CD4-positive, alpha-beta T cell treated with Interleukin-15 for 4 hours (primary cell): ENCODE measurements around the gene OR4D9.
"Not testable (repeated sequence)": the region's sequence is repeated elsewhere in the genome, so short reads cannot be mapped to it uniquely, and the experiment has no call there.

Experiments
- DNase-seq: peaks from one replicate; pipeline ENCODE4 v3.0.0-alpha.2; 2020; ENCODE audit warnings: low spot score

OR4D9 gene

GRCh38 chr11:59510941-59511589, at the start of gene OR4D9:
Gene OR4D9 (plus strand): TSS chr11:59511539. CDS start chr11:59514913, 3,374 bp downstream.
- no peak for DNase-seq

GRCh38 chr11:59463190-59463641, 48.1 kb upstream of the OR4D9 start:
- no peak for DNase-seq

DNA sequence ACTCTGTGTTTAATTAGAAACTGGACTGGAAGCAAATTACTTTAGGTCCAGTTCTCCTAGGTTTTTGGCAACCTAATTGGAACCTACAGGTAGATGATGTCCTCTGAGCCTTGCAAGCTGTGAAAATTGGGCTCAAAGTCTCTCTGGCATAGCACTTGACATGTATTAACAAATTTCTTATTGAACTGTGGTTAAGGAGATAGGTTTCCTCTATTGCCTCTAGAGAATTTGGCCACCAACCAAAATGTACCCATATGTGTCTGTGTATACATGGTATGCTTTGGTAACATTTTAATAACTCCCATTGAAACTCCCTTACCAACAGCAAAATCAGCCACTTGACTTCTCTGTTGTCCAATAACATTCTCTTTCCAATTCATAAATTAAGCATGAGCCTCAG, 38.3 kb upstream of the OR4D9 start, which contains the start of gene OR4D10:
Gene OR4D10, plus strand, starts transcription at position 301 of the 400 bp plus-strand sequence. CDS start 4,115 bp downstream, outside the sequence.
- DNase-seq: no peak

DNA sequence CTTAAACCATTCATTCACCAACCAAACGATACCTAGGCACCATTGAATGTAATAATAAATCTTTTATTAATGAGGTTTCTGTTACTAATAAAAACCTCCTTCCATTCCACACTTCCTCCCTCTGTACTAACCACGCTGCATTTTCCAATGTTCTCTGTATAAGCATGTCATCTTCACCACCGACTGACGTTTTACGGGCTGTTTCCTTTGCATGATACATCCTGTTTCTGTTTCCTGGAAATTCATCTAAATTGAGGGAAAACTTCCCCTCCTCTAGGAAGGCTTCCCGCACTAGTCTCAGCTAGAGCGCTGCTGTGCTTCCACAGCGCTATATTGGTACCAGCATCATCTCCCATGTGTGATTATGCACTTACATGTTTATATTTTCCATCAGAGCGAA, 36.2 kb upstream of the OR4D9 start:
- DNase-seq: no peak

- DNase-seq: no peak
Measured at GRCh38 chr11:59479906-59480305, 31.4 kb upstream of the OR4D9 start.

DNA sequence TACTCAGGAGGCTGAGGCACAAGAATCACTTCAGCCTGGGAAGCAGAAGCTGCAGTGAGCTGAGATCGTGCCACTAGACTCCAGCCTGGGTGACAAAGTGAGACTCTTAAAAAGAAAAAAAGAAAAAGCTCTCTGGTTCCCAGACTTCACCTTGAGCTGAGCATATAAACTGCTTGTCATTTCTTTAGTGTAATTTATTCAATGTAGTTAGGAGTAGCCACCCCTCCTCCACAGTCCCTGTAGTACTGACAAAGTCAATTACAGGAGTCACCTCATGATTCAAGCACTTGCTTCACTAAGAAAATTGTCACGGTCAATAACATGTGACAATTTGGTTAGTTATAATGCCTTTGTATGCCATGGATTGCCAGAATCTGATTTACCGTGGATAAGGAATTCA, 31.0 kb upstream of the OR4D9 start:
- DNase-seq: no peak

DNA sequence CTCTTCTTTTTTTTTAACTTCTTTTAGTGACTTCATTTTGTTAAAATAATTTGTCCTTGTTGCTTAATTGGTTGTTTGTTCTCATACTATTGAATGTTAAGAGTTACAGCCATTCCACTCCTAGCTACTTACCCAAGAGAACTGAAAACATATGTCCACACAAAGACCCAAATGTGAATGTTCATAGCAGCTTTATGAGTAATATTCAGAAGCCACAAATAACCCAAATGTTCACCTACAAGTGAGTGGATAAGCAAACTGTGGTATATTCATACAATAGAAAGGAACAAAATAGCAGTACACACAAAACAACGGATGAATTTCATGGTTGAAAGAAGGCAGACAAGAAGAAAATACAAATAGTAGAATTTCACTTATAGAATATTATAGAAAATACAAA, 9.4 kb upstream of the OR4D9 start:
- no peak for DNase-seq

DNA sequence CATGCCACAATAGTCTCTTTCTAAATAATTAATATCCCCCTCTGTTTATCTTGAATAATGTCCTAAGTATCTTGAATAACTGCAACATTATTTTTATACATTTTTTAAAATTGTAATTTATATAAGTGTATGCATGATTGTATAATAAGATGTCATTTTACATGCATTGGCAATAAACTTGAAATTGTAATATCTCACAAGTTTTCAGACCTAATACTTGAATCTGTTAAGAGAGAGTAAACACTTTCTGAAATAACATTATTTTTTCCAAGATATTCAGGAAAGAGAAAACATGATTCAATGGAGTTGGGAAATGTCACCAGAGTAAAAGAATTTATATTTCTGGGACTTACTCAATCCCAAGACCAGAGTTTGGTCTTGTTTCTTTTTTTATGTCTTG, 8.1 kb upstream of the OR4D9 start, which contains the start of gene OR4D11:
Gene OR4D11, plus strand, starts transcription at position 301 of the 400 bp plus-strand sequence. Its CDS starts 0 bp downstream, at position 301.
- DNase-seq: no peak

DNA sequence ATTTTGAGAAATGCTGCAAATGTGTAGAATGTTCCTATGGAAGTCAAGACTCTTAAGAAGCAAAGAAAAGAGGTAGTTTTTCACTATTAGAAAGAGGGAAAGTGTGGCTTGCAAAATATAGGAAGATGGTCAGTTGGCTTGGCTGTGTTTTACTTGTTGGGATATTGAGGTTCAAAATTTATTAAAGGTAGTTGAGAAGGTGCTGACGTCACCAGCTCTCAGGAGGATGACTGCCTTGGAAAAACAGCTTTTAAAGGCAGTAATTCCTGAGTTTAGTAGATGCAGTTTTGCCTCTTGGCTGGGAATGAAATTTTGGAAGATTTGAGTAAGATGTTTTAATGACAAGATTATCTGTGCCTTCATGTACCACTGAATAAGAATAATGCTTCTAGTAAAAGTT, 336 bp downstream of the OR4D9 start:
- DNase-seq: no peak

DNA sequence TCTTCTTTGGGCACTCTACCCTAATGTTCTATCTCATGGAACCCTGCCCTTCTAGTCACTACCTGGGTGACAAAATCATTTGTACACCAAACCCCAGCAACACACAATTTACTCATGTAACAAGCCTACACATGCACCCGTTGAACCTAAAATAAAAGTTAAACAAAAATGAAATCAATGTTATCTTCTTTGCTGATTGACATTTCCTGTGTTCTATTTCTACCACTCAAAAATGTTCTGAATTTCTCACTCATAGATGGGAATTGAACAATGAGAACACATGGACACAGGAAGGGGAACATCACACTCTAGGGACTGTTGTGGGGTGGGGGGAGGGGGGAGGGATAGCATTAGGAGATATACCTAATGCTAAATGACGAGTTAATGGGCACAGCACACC, 8.8 kb downstream of the OR4D9 start:
- DNase-seq: not testable (repeated sequence)

DNA sequence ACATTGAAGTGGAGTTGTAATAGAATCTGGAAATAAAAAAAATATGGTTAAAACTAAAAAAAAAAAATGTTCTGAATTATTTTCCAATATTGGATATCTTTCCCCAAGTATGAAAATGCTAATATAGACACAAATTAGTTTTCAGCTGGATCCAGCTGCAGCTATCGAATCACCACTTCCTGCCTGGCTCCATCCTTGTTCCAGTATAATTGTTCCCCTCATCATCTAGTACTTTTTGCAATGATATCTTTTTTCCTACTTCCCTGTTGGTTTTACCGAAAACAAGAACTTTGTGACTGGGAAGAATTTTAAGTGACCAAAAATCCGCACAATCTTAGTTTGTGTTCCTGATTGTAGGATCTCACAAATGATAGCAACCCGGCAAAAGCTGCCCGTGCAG, 9.4 kb downstream of the OR4D9 start:
- no peak for DNase-seq

DNA sequence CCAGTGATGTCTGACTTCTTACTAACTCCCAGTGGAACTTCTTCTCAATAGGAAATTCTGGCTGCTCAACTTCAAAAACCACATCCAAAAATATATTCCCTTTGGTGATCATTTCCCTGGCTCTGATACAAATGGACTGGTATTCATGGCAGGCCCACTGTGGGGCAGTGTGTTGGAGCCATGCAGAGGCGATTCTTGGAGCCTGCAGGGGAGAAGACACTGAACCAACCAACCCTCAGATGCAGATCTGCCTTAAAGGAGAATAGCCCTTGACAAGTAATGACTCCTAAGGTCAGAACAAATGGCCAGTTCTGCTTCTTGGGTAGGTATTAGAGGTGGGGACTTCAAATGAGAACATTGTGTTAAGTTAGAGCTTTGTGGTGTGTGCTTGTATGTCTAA, 12.2 kb downstream of the OR4D9 start:
- DNase-seq: no peak

- no peak for DNase-seq
Measured at GRCh38 chr11:59528711-59529110, 17.4 kb downstream of the OR4D9 start.

GRCh38 chr11:59532620-59533019, 21.3 kb downstream of the OR4D9 start:
- no peak for DNase-seq

GRCh38 chr11:59534676-59535075, 23.3 kb downstream of the OR4D9 start:
- no peak for DNase-seq

DNA sequence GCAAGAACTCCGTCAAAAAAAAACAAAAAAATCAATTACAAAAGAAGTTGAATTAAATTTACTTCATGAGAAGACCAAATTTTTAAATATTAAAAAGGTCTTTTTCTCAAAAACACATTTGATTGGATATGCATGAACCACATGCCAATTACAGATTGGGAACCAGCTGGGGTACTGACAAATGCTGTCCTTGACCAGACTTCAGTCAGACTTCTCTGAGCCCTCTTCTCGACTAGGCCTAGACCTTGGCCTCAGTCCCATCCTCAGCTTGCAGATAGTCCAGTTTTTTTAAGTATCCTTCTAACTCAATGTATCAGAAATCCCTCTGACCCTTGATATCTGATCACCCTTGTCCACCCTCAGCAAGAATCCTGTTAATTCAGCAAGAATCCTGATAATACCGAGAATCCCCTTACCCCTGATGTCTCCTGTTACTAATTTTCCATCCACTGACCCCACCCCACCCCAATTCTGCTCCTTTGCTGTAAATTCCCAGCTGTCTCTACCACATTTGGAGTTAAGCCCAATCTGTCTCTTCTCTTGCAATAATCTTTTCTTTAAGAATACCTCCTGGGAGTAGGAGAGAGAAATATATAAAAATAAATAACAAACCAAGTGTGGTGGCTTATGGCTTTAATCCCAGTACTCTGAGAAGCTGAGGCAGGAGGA, 30.9 kb downstream of the OR4D9 start:
- no peak for DNase-seq

DNA sequence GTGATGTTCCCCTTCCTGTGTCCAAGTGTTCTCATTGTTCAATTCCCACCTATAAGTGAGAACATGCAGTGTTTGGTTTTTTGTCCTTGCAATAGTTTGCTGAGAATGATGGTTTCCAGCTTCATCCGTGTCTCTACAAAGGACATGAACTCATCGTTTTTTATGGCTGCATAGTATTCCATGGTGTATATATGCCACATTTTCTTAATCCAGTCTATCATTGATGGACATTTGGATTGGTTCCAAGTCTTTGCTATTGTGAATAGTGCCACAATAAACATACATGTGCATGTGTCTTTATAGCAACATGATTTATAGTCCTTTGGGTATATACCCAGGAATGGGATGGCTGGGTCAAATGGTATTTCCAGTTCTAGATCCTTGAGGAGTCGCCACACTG, 32.4 kb downstream of the OR4D9 start:
- not testable (repeated sequence) for DNase-seq

DNA sequence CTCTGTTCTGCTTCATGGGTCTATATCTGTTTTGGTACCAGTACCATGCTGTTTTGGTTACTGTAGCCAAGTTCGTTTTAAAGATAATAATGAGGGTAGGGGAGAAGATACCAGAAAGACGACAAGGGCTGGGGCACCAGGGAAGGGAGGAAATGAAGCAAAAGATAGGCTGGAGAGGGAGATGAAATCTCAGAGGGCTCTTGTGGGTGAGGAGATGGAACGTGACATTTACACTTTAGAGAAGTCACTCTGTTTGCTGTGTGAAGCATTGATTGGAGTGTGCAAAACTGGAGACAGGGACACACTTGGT, 33.5 kb downstream of the OR4D9 start:
- DNase-seq: no peak

GRCh38 chr11:59545179-59546020, 34.1 kb downstream of the OR4D9 start:
- DNase-seq: no peak

- DNase-seq: not testable (repeated sequence)
Measured at GRCh38 chr11:59547605-59548308, 36.4 kb downstream of the OR4D9 start.

DNA sequence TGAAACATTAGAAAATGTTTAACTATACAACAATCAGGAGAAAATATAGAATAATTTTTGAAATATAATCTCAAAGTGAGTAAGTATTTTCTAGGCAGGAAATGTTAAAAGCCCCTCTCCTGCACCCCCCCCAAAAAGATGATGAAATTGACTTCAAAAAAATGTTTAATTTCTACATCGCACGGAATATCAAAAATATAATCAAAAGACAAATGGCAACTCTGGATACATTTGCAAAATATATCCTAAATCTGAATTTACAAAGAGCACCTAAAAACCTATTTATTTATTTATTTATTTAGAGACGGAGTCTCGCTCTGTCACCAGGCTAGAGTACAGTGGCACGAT, 36.9 kb downstream of the OR4D9 start:
- DNase-seq: no peak

DNA sequence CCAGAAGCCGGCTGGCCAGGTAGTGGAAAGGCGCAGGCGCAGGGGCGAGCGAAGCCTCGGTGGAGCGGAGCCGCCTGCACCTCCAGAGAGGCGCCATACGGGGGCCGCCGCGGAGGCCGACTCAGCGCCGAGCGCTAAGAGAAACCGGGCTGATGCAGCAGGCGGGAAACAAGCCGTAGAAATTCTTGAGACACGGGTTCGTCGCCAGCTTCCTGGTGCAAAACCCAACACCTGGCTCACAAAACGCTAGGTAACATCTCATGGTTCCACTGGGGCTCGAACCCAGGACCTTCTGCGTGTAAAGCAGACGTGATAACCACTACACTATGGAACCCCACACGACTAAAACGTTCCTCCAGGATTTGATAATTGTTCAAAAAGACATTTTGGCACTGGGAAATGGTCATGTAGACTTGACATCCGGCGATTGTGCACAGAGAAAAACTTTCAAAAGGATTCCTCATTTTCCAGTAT, 39.1 kb downstream of the OR4D9 start:
- DNase-seq: peak; percentile 84
